A549 treated with Mapracorat at 1 μM for 4 hours (cell line): ENCODE measurements around the gene ARF4. TPM values are rescaled to one million over a fixed set of nuclear protein-coding genes. Genes with fewer than 3 reads are reported as not detected.

ENCODE experiments used
- total RNA-seq: library from RNA; stranded (reverse); fragments of 200-300 nt; extraction: Qiagen RNA extraction; gene quantifications from 5 replicates; pipeline ENCODE4 v1.2.3, GENCODE V29; 2022

ARF4 gene
- 158 to 171 TPM (median 162 TPM) in 5 replicates for total RNA-seq

GRCh38 chr3:57597127-57597923 is at the start of gene ARF4:
Gene ARF4 (minus strand): TSS chr3:57597344. CDS start chr3:57597140, 204 bp downstream.

GRCh38 chr3:57555738-57556458 is 41.2 kb downstream of the ARF4 start, which contains the start of gene PDE12:
Gene PDE12 (plus strand): TSS chr3:57556274. CDS start chr3:57556380, 106 bp downstream.

GRCh38 chr3:57544181-57545125 is 52.7 kb downstream of the ARF4 start, which contains the start of gene DNAH12:
Gene DNAH12 (minus strand): TSS chr3:57544344. CDS start chr3:57542870, 1,474 bp downstream.

Other genes with a start within 250 kb of the ARF4 start
- gene DNAH12, start 53.0 kb downstream of the ARF4 start, total RNA-seq: 0.02 to 0.09 TPM (median 0.03 TPM) in 4 of 5 replicates, not detected in the other
- 12.7 to 17.9 TPM (median 15.2 TPM) in 5 replicates for gene PDE12, start 41.1 kb downstream of the ARF4 start, total RNA-seq
- gene DENND6A, start 95.7 kb upstream of the ARF4 start, total RNA-seq: 5.6 to 9.0 TPM (median 7.0 TPM) in 5 replicates
- 18.8 to 28.9 TPM (median 23.4 TPM) in 5 replicates for gene SLMAP, start 159.0 kb upstream of the ARF4 start, total RNA-seq